Muscle of arm (tissue), 12 donors: ENCODE results near the gene USP49. TPM values are rescaled to one million over a fixed set of nuclear protein-coding genes. Genes with fewer than 3 reads are reported as not detected.
"Not testable (repeated sequence)": the region's sequence is repeated elsewhere in the genome, so short reads cannot be mapped to it uniquely, and the experiment has no call there.

ENCODE experiments used
- DNase-seq: peaks from one replicate; pipeline ENCODE4 v3.0.0-alpha.2; 2013
- polyA plus RNA-seq, 12 donors: library from polyadenylated mRNA; unstranded; fragments of 120-200 nt; gene quantifications; one replicate each; pipeline ENCODE4 v1.2.1, GENCODE V29; 2013; ENCODE audit not compliant: insufficient read length in 12 of 12

USP49 gene
- polyA plus RNA-seq, 12 donors, result 4.2 to 10.3 (median 5.1) TPM; not detected in 1

DNA sequence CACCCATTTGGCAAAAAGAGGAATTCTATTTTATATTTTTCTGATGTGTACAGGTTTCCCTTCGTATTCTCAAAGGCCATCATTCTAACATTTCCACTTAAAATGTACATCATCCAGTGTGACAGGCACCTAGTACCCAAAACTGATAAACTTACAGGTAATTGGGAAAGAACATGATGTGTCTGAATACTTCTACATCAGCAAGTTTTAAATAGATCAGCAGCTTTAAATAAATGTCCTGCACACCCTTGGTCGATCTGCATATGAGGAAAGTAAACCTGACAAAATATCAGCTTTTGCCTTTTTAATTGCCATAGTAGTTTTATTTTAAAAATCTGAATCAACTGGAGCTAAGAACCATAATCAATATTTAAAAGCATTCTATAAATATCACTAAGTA is 81.2 kb downstream of the USP49 start:
- DNase-seq, result no peak

GRCh38 chr6:41813469-41813868 is 81.7 kb downstream of the USP49 start:
- no peak for DNase-seq

- not testable (repeated sequence) for DNase-seq
These were observed 83.2 kb downstream of the USP49 start for GRCh38 chr6:41811946-41812345.

DNA sequence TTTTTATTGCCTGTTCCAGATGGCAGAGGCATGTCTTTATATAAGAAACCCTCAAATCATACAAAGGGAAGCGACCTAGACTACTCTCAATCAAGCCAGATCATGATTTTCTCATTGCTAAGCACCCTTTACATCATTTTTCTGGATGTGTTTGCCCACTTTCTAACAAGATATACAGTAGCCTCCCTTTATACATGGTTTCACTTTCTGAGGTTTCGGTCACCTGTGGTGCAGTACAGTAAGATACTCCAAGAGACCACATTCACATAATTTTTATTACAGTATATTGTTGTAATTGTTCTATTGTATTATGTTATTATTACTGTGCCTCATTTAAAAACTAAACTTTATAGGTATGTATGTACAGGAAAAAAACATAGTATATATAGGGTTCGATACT is 84.1 kb downstream of the USP49 start:
- DNase-seq, result no peak

GRCh38 chr6:41805830-41806774 is 89.1 kb downstream of the USP49 start:
- no peak for DNase-seq

DNA sequence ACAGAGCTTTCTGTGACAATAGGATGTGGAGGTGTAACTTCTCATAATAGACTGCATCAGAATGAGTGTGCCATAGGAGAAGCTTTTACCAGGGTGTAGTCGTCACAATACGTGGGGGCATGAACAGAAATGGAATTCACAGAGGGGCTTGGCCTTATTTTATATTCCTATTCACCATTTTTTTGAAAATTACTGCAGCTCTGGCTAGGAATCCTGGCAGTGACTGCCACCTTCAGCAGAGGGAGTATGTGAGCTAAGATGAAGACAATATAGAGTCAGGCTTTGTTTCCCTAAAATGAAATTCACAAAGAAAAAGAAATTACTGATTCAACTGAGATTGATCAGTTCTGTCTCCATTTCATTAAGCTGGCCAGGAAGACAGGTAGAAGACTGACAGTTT is 93.8 kb downstream of the USP49 start:
- DNase-seq, result no peak

DNA sequence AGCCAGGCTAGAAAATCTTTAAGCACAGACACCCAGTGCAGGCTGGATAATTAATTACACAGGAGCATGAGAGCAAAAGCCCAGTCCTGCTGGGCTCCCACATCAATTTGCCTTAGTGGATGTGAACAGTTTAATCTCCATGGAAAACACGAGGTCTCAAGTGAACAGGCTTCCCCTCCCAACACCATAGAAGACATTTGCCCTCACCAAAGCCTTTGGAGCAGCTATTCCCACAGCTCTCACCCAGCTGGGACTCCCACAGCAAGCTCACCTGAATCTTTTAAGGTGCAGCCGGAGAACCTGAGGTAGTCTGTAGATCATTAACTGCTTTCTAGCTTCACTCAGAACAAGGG is 95.6 kb downstream of the USP49 start:
- DNase-seq, result no peak

GRCh38 chr6:41798901-41799558 is 96.1 kb downstream of the USP49 start:
- DNase-seq, result no peak

DNA sequence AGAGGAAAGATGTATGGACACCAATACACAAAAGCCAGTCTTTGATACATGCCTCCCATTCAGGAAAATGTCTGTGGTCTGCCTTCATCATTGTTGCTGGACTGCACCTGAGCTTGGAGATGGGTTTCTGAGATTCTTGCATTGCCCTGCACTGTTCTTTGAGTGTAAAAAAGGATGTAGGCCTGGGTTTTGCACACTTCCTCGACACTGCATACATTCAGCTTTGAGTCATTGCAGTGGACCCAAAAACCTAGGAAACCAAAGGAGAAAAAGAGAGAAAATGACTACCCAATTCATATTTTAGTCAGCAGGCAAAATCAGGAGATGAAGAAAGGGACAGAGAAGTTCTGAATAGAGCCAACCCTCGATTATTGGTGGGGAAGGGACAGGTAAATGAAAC is 98.7 kb downstream of the USP49 start:
- no peak for DNase-seq

DNA sequence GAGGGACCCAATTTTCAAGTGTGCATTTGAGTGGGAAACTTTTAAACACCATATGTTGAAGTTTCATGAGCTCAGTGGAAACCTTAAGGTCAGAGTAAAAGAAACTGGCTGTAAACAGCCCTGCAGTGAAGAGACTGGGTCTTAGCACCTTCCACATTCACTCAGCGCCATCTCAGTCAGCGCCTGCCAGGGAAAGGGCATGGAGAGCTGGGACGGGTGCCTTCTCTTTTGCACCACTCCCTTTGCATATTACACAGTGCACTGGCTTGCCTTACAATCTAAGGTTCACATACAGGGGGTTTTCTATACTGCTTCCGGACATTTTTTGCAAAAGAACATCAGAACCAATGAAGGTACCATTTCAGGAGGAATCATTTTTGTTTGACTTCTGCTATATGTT is 103.2 kb downstream of the USP49 start:
- no peak for DNase-seq

- DNase-seq, result no peak
These were observed 103.9 kb downstream of the USP49 start for GRCh38 chr6:41791305-41791704.

- no peak for DNase-seq
These were observed 105.1 kb downstream of the USP49 start for GRCh38 chr6:41790045-41790444.

GRCh38 chr6:41789390-41789724 is 105.8 kb downstream of the USP49 start:
- DNase-seq, result no peak

- DNase-seq, result peak; percentile 98
These were observed 107.8 kb downstream of the USP49 start, which contains the start of gene TOMM6 for GRCh38 chr6:41787219-41787917. TSS of gene TOMM6 (plus strand) at chr6:41787694. CDS start at chr6:41787698, 4 bp downstream.

- DNase-seq, result peak; percentile 77
These were observed 108.5 kb downstream of the USP49 start for GRCh38 chr6:41786451-41787218.

- DNase-seq, result peak; percentile 23
These were observed 109.3 kb downstream of the USP49 start for GRCh38 chr6:41785689-41786450.

GRCh38 chr6:41785254-41785653 is 109.9 kb downstream of the USP49 start:
- DNase-seq, result no peak

DNA sequence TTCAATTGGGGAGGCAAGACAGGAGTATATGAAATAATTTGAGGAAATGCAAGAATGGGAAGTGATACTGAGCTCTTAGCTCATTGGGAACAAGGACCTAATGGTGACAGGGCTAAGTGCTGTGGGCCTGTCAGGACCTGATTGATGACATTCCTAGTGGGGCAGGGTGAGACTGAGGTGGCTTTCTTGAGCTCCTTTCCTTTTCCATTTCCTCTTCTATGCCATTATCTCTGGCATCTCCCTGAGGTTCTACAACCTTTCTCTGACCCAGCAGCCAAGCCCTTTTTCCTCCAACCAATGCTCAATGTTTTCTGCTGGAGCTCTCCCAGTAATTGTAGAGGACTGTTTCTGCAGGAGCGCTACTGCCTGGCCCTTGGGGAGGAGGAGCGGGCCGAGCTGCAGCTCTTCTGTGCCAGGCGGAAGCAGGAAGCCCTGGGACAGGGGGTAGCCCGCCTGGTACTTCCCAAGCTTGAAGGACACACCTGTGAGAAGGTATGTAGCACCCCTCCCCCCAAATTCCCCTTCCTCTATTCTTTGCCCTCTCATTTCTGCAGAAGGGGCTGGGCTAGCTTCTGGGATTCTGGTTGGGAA is 110.5 kb downstream of the USP49 start:
- no peak for DNase-seq

- DNase-seq, result no peak
These were observed 111.9 kb downstream of the USP49 start for GRCh38 chr6:41783106-41783780.

DNA sequence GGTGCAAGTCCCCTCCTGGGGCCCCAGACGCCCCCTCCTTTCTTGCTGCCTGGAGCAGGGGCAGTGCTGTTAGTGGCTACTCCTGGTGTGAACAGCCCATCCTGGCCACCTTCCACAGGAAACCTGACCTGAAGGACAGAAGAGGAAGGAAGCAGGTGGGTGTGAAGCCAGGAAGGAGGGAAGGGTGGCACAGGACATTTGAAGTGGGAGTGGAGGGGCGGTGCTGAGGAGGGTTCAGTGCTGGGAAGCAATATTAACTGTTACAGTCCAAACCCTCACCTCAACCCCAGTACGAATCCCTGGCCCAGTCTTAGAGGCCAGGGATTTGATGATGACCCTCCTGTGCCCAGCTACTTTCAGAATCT is 113.8 kb downstream of the USP49 start:
- DNase-seq, result no peak
